Left ventricle myocardium inferior (tissue), 1 donor: ENCODE measurements around the gene DLAT. TPM values are rescaled to one million over a fixed set of nuclear protein-coding genes. Genes with fewer than 3 reads are reported as not detected.
"Not testable (repeated sequence)": the region's sequence is repeated elsewhere in the genome, so short reads cannot be mapped to it uniquely, and the experiment has no call there.

Experiments
- DNase-seq: peaks from one replicate; pipeline ENCODE4 v3.0.0-alpha.2; 2020
- H3K27ac ChIP-seq: fragments of 200-600 bp; replicated peaks from 2 replicates; pipeline ENCODE4 v1.8.0; 2021
- H3K27me3 ChIP-seq: fragments of 200-600 bp; 2 replicates; pipeline ENCODE4 v1.8.0; 2021; ENCODE audit warnings: low read depth
- H3K36me3 ChIP-seq: fragments of 200-600 bp; 2 replicates; pipeline ENCODE4 v1.8.0; 2021
- H3K4me1 ChIP-seq: fragments of 200-600 bp; 2 replicates; pipeline ENCODE4 v1.8.0; 2021
- H3K4me3 ChIP-seq: fragments of 200-600 bp; 2 replicates; pipeline ENCODE4 v1.8.0; 2021; ENCODE audit warnings: mild to moderate bottlenecking, moderate library complexity
- H3K9me3 ChIP-seq: fragments of 200-600 bp; replicated peaks from 2 replicates; pipeline ENCODE4 v1.8.0; 2021
- CTCF ChIP-seq: fragments of 200-600 bp; IDR thresholded peaks from 2 replicates; pipeline ENCODE4 v1.8.0; 2021; ENCODE audit warnings: antibody characterized with exemption, mild to moderate bottlenecking, borderline replicate concordance
- intact Hi-C: fragments of 100-400 bp; cut with micrococcal nuclease; formaldehyde crosslinking; loops from one replicate; pipeline ENCODE4 v1.11.0; 2022
- total RNA-seq: library from RNA; stranded (reverse); fragmentation: NEBNext Ultra II Directional; extraction: Animal tissue kit (Norgen Biotek cat#: 25700); gene quantifications from one replicate; pipeline ENCODE4 v1.2.1, GENCODE V29; 2021
- donor health status: DM: no; HTN: yes; CAD: no; lungs with severe emphysema.

Gene DLAT
- total RNA-seq, 1 donor from 2014 or later, result 176 TPM

GRCh38 chr11:112025707-112026106 lies 499 bp downstream of the DLAT start:
- DNase-seq, result no peak
- H3K27me3 ChIP-seq, result no peaks in the 10 kb centered on the region
- no peaks in the 10 kb centered on the region for H3K9me3 ChIP-seq
- no peak for TF ChIP-seq CTCF
- peak overlapping the region; percentile 95 for H3K27ac ChIP-seq
- peaks cover 71% of the 10 kb centered on the region for H3K4me1 ChIP-seq
- H3K36me3 ChIP-seq, result peaks cover 30% of the 10 kb centered on the region
- intact Hi-C loops, result no loop called here
- H3K4me3 ChIP-seq, result peak overlapping the region; percentile 79

DNA sequence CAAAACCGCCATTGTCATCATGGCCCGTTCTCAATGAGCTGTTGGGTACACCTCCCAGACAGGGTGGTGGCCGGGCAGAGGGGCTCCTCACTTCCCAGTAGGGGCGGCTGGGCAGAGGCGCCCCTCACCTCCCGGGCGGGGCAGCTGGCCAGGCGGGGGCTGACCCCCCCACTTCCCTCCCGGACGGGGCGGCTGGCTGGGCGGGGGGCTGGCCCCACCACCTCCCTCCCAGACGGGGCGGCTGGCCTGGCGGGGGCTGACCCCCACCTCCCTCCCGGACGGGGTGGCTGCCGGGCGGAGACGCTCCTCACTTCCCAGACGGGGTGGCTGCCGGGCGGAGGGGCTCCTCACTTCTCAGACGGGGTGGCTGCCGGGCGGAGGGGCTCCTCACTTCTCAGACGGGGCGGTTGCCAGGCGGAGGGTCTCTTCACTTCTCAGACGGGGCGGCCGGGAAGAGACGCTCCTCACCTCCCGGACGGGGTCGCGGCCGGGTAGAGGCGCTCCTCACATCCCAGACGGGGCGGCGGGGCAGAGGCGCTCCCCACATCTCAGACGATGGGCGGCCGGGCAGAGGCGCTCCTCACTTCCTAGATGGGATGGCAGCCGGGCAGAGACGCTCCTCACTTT lies 1.7 kb downstream of the DLAT start:
- H3K9me3 ChIP-seq, H3K27ac ChIP-seq, DNase-seq, H3K27me3 ChIP-seq, intact Hi-C loops: not testable (repeated sequence)
- Histone ChIP-seq H3K4me1 (peaks cover 60% of the 10 kb centered on the region), H3K4me3 (peak overlapping the region; percentile 79), H3K36me3 (peaks cover 41% of the 10 kb centered on the region)

DNA sequence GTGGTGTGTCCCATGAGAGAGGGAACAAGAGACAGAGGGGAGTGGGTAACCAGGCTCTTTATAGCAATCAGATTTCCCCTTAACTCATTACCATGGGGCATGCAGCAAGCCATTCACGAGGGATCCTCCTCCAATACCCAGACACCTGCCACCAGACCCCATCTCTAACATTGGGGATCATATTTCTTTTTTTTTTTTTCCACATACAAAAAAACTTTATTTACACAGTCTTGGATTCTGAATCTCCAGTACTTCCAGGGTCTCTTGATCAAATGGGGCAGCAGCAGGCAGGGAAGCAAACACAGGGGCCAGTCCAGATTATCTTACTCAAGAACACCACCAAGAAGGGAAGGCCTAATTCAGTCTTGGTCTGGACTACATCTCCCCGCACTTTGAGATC lies 4.3 kb downstream of the DLAT start:
- Histone ChIP-seq H3K27ac (no peak overlapping the region), H3K36me3 (peaks cover 67% of the 10 kb centered on the region), H3K9me3 (no peaks in the 10 kb centered on the region), H3K27me3 (no peaks in the 10 kb centered on the region), H3K4me1 (peaks cover 45% of the 10 kb centered on the region), H3K4me3 (no peak overlapping the region)
- intact Hi-C loops, result no loop called here
- DNase-seq, result no peak
- no peak for TF ChIP-seq CTCF

GRCh38 chr11:112033902-112034301 lies 8.7 kb downstream of the DLAT start:
- no peaks in the 10 kb centered on the region for H3K27me3 ChIP-seq
- DNase-seq, result no peak
- no peak overlapping the region for H3K27ac ChIP-seq
- TF ChIP-seq CTCF, result no peak
- no peaks in the 10 kb centered on the region for H3K9me3 ChIP-seq
- peaks cover 91% of the 10 kb centered on the region for H3K36me3 ChIP-seq
- H3K4me1 ChIP-seq, result peaks cover 30% of the 10 kb centered on the region
- intact Hi-C loops, result no loop called here
- no peak overlapping the region for H3K4me3 ChIP-seq

GRCh38 chr11:112037527-112037926 lies 12.3 kb downstream of the DLAT start:
- Histone ChIP-seq H3K36me3 (peaks cover 74% of the 10 kb centered on the region), H3K9me3 (no peaks in the 10 kb centered on the region), H3K4me1 (peaks cover 43% of the 10 kb centered on the region), H3K4me3 (no peak overlapping the region), H3K27ac (no peak overlapping the region), H3K27me3 (no peaks in the 10 kb centered on the region)
- DNase-seq, result no peak
- intact Hi-C loops, result no loop called here
- no peak for TF ChIP-seq CTCF

GRCh38 chr11:112042161-112042960 lies 17.2 kb downstream of the DLAT start:
- no peak for DNase-seq
- Histone ChIP-seq H3K27ac (no peak overlapping the region), H3K27me3 (no peaks in the 10 kb centered on the region), H3K9me3 (no peaks in the 10 kb centered on the region), H3K36me3 (peaks cover 78% of the 10 kb centered on the region), H3K4me3 (no peak overlapping the region), H3K4me1 (peaks cover 33% of the 10 kb centered on the region)
- intact Hi-C loops, result no loop called here
- no peak for TF ChIP-seq CTCF
